HCT116 (cell line): ENCODE measurements around the gene GNAI3.

ENCODE experiments used
- RAD21 ChIP-seq: IDR thresholded peaks from 2 replicates; pipeline ENCODE4 v1.6.1; 2012; ENCODE audit warnings: low read depth, mild to moderate bottlenecking
- YY1 ChIP-seq: IDR thresholded peaks from 2 replicates; pipeline ENCODE4 v1.6.1; 2011; ENCODE audit warnings: low read length, low read depth, moderate library complexity, mild to moderate bottlenecking; ENCODE audit not compliant: insufficient replicate concordance; ENCODE audit errors: extremely low read depth
- TF ChIP-seq, protein P1 (sequence below), 3 experiments: fragments of 200-600 bp in 1 of 3; sonication (generic) in 1 of 3; IDR thresholded peaks in 2 of 3; conservative IDR thresholded peaks in 1 of 3; 2 replicates each; pipeline ENCODE4 v1.5.1; 2012 to 2017; ENCODE audit warnings: low read depth in 2 of 3, low read length in 2 of 3, antibody characterized with exemption in 1 of 3, borderline replicate concordance in 1 of 3, control low read depth in 1 of 3, mild to moderate bottlenecking in 1 of 3, mixed read lengths in 1 of 3, mixed run types in 1 of 3, moderate library complexity in 1 of 3; ENCODE audit not compliant: insufficient read depth in 1 of 3
- TF ChIP-seq, protein P2 (sequence below): IDR thresholded peaks from 2 replicates; pipeline ENCODE4 v1.6.1; 2012

DNA sequence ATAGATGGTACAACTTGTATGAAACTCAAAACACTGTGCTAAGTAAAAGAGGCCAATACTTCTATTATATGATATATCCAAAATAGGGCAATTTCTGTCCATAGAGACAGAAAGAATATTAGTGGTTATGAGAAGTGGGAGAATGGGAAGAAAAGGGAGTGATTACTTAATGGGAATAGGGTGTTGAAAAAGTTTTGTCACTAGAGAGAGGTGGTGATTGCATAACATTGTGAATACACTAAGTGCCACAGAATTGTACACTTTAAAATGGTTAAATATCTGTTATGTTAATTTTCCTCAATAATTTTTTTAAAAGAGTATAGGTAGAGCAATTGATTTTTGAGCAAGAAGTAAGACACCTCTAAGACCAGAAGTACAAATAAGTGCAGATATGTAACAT, 41.3 kb downstream of the GNAI3 start:
- TF ChIP-seq, protein P1, sequence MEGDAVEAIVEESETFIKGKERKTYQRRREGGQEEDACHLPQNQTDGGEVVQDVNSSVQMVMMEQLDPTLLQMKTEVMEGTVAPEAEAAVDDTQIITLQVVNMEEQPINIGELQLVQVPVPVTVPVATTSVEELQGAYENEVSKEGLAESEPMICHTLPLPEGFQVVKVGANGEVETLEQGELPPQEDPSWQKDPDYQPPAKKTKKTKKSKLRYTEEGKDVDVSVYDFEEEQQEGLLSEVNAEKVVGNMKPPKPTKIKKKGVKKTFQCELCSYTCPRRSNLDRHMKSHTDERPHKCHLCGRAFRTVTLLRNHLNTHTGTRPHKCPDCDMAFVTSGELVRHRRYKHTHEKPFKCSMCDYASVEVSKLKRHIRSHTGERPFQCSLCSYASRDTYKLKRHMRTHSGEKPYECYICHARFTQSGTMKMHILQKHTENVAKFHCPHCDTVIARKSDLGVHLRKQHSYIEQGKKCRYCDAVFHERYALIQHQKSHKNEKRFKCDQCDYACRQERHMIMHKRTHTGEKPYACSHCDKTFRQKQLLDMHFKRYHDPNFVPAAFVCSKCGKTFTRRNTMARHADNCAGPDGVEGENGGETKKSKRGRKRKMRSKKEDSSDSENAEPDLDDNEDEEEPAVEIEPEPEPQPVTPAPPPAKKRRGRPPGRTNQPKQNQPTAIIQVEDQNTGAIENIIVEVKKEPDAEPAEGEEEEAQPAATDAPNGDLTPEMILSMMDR (IDR thresholded peaks at IDR 0.05 in 2 of 3, conservative IDR thresholded peaks at IDR 0.05 in 1 of 3; ENCODE audit: borderline replicate concordance in 1 of 3, insufficient read depth in 1 of 3, low read depth in 2 of 3, low read length in 2 of 3): no peak
- TF ChIP-seq YY1: no peak
- no peak for TF ChIP-seq RAD21
- TF ChIP-seq, protein P2, sequence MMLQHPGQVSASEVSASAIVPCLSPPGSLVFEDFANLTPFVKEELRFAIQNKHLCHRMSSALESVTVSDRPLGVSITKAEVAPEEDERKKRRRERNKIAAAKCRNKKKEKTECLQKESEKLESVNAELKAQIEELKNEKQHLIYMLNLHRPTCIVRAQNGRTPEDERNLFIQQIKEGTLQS: no peak
